ENCODE measurements around the gene LRCH4. TPM values are rescaled to one million over a fixed set of nuclear protein-coding genes. Genes with fewer than 3 reads are reported as not detected.

Gene LRCH4
- total RNA-seq, 4 donors from 2014 or later = 42.0 to 82.2 (median 63.7) TPM

DNA sequence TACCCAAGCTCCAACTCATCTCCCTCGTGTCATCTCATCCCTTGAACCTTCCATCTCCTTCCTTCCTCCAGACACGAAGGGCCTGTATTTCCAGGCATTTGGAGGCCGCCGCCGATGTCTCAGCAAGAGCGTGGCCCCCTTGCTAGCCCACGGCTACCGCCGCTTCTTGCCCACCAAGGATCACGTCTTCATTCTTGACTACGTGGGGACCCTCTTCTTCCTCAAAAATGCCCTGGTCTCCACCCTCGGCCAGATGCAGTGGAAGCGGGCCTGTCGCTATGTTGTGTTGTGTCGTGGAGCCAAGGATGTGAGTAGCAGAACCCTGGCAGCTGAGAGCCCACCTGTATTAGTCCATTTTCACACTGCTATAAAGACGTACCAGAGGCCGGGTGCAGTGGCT lies 5.7 kb upstream of the LRCH4 start:
- TF ChIP-seq POLR2A (IDR thresholded peaks at IDR 0.05) (no peak), CTCF (IDR thresholded peaks at IDR 0.05) (no peak)
- DNase-seq (ENCODE audit: low spot score in 2 of 2) = no peak
- H3K4me3 ChIP-seq (ENCODE audit: low read depth, poor library complexity, severe bottlenecking) = no peak overlapping the region
- 92 to 95% methylated on average over 17 of the region's 17 CpGs for WGBS, 2 donors
- intact Hi-C loops (cut with DNase I; ENCODE audit: low total_unique reads) = no loop called here

DNA sequence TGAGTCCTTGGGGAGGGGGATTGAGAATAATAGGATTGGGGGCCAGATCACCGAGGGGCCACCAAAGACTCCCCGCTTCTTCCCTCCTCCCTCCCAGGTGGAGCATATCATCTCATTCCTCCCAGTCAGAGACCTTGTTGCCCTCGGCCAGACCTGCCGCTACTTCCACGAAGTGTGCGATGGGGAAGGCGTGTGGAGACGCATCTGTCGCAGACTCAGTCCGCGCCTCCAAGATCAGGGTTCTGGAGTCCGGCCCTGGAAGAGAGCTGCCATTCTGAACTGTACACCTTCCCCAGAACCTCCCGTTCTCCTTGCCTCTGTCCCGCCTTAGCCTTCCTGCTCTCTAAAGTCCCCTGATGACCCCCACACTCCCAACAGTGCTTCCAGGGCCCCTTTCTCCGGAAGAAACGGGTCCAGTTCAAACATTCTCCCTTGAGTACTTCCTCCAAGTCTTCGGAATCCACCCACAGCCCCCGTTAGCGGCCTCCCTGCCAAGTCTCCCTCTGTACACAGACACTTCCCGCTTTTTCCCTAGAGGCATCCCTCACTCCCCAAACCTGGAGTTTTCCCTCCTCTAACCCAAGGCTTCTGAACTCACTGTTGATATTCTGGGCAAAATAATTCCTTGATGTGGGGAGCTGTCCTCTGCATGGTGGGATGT lies 4.3 kb upstream of the LRCH4 start:
- intact Hi-C loops (cut with DNase I; ENCODE audit: low total_unique reads) = no loop called here
- no peak overlapping the region for H3K4me3 ChIP-seq (ENCODE audit: low read depth, poor library complexity, severe bottlenecking)
- DNase-seq (ENCODE audit: low spot score in 2 of 2) = no peak
- TF ChIP-seq CTCF (IDR thresholded peaks at IDR 0.05) (no peak), POLR2A (IDR thresholded peaks at IDR 0.05) (no peak)
- WGBS, 2 donors = 32 to 41% methylated on average over 20 of the region's 20 CpGs

DNA sequence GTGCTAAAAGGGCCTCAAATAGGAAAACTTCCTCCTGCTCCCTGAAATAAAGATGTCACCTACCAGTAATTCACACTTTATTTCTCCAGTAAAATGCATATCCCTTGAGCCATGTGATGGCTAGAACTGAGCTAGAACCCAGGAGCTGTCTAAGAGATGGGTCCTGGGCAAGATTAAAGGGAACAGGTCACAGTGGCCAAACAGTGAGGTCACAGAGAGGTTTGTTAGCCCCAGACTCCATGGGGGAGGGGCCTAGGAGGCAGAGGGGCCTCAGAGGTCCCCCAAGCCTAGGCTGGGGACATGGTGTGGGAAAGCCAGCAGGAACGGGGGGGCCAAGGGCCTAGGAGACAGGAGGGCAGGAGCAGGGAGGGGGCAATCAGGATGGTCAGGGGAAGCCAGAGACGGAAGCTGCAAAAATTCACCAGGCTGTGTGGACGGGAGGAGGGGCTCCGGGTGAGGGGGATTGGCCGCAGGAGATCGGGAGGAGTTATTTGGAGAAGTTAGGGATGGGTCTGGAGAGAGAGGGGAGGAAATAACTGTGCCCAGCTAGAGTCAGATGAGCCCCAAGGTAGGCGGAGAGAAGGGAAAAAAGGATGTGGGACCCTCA lies 3.5 kb upstream of the LRCH4 start:
- intact Hi-C loops (cut with DNase I; ENCODE audit: low total_unique reads) = no loop called here
- 60 to 73% methylated on average over 7 of the region's 7 CpGs for WGBS, 2 donors
- TF ChIP-seq POLR2A (IDR thresholded peaks at IDR 0.05) = no peak
- no peak for TF ChIP-seq CTCF (IDR thresholded peaks at IDR 0.05)
- H3K4me3 ChIP-seq (ENCODE audit: low read depth, poor library complexity, severe bottlenecking) = no peak overlapping the region
- no peak for DNase-seq (ENCODE audit: low spot score in 2 of 2)

DNA sequence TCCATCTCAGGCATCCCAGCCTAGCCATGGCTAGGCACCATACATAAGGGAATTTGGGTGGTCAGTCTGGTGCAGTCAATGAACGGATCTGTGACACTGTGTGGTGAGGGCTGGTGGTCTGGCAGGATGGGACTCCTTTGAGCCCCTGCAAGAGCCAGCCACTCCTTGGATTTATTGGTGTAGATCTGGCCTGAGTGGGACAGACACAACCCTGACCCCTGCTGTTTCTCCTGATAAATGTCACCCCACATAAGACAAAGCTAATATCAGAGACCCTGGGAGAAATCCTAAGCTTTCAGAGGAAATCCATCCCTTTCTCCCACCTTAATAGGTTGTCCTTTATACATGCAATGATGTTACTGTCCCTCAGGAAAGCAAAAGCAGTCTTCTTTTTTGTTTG lies 2.5 kb upstream of the LRCH4 start:
- TF ChIP-seq POLR2A (IDR thresholded peaks at IDR 0.05) = no peak
- TF ChIP-seq CTCF (IDR thresholded peaks at IDR 0.05) = no peak
- no peak overlapping the region for H3K4me3 ChIP-seq (ENCODE audit: low read depth, poor library complexity, severe bottlenecking)
- DNase-seq (ENCODE audit: low spot score in 2 of 2) = no peak
- WGBS, 2 donors = 80 to 93% methylated on average over 1 of the region's 1 CpG
- intact Hi-C loops (cut with DNase I; ENCODE audit: low total_unique reads) = no loop called here

DNA sequence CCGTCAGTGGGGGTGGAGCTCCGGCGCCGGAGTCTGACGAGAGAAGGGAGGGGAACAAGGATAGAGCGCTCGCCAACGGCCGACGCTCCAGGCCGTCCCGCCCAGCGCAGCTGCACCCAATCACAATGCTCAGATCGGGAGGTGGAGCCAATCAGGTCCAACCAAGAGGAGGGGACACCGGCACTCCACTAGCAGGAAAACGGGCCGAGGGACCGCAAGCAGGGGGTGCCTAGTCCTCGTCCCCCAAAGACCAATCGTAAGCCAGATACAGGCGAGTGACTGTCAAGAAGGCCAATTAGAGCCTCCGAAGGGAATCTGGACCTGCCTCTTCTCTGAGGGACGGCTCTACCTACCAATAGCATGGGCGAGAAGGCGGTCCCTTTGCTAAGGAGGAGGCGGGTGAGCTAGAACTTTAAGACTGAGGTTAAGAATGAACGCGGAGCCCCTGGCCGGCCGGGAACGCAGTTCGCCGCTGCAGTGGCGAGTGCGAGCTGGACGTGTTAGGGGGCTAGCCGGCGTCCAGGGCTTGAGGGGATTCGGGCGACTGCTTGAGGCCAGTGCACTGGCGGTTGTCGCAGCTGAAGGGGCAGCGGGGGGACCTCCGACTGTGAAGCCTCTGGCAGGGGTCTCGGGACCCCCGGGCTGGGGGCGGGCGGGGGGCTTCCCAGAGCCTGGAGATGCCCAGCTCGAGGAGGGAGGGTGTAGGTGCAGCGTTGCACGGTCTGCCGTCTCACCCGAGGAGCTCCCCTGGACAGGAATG lies 517 bp upstream of the LRCH4 start, which contains the start of gene FBXO24:
FBXO24 (plus strand) TSS at position 63 of the 760 bp plus-strand sequence; CDS start at position 361, 298 bp downstream.
- intact Hi-C loops (cut with DNase I; ENCODE audit: low total_unique reads) = no loop called here
- peak; percentile 100 for DNase-seq (ENCODE audit: low spot score in 2 of 2)
- WGBS, 2 donors = 0 to 1% methylated on average over 28 to 53 of the region's 53 CpGs
- no peak for TF ChIP-seq POLR2A (IDR thresholded peaks at IDR 0.05)
- no peak for TF ChIP-seq CTCF (IDR thresholded peaks at IDR 0.05)
- H3K4me3 ChIP-seq (ENCODE audit: low read depth, poor library complexity, severe bottlenecking) = peak within 1 kb of the TSS; percentile 75

All from lower leg skin (tissue), 4 donors.